Neutrophil (primary cell): ENCODE results near the gene PSMB3.

ENCODE experiments used
- H3K27ac ChIP-seq: fragments of 200-600 bp; sonication (generic); 2 replicates; pipeline ENCODE4 v1.5.1; 2016; ENCODE audit warnings: mild to moderate bottlenecking, moderate library complexity
- H3K27me3 ChIP-seq: fragments of 200-600 bp; sonication (generic); 2 replicates; pipeline ENCODE4 v1.6.0; 2016; ENCODE audit warnings: mild to moderate bottlenecking
- H3K36me3 ChIP-seq: fragments of 200-600 bp; sonication (generic); 2 replicates; pipeline ENCODE4 v1.5.1; 2017
- H3K4me1 ChIP-seq, 2 experiments: fragments of 200-600 bp in 1 of 2; sonication (generic) in 1 of 2; 1 replicate in 1 of 2; 2 replicates in 1 of 2; pipeline versions ENCODE4 v1.5.1 to v1.6.1; 2013 to 2016; ENCODE audit warnings: low read depth in 1 of 2, low read length in 1 of 2, mild to moderate bottlenecking in 1 of 2, moderate library complexity in 1 of 2; ENCODE audit not compliant: control insufficient read depth in 1 of 2, insufficient read depth in 1 of 2
- H3K4me3 ChIP-seq, 2 experiments: fragments of 200-600 bp in 1 of 2; sonication (generic) in 1 of 2; 1 replicate in 1 of 2; 2 replicates in 1 of 2; pipeline ENCODE4 v1.5.1; 2013 to 2016; ENCODE audit warnings: low read depth in 1 of 2, low read length in 1 of 2, mild to moderate bottlenecking in 1 of 2, moderate library complexity in 1 of 2
- H3K9me3 ChIP-seq: fragments of 200-600 bp; sonication (generic); 2 replicates; pipeline ENCODE4 v1.5.1; 2016
- CTCF ChIP-seq: fragments of 200-600 bp; sonication (generic); IDR thresholded peaks from 2 replicates; pipeline ENCODE4 v1.5.1; 2016; ENCODE audit warnings: antibody characterized with exemption

The PSMB3 gene

GRCh38 chr17:38748892-38749222, 3.7 kb upstream of the PSMB3 start:
- H3K27ac ChIP-seq, result no peak overlapping the region
- H3K27me3 ChIP-seq, result peaks cover 81% of the 10 kb centered on the region
- no peak for TF ChIP-seq CTCF
- H3K9me3 ChIP-seq, result no peaks in the 10 kb centered on the region
- peaks cover 7% of the 10 kb centered on the region for H3K36me3 ChIP-seq
- peak overlapping the region; percentile 41 to 64 for H3K4me3 ChIP-seq
- H3K4me1 ChIP-seq, result peaks cover 56 to 66% of the 10 kb centered on the region in 2 experiments

- Histone ChIP-seq H3K27me3 (peaks cover 75% of the 10 kb centered on the region), H3K9me3 (no peaks in the 10 kb centered on the region), H3K4me3 (peak overlapping the region; percentile 41 to 64), H3K36me3 (peaks cover 11% of the 10 kb centered on the region), H3K4me1 (peaks cover 60 to 70% of the 10 kb centered on the region in 2 experiments), H3K27ac (peak overlapping the region; percentile 15)
- TF ChIP-seq CTCF, result no peak
Observed at GRCh38 chr17:38749223-38750043, 3.1 kb upstream of the PSMB3 start.

- no peak overlapping the region for H3K27ac ChIP-seq
- H3K27me3 ChIP-seq, result peaks cover 70% of the 10 kb centered on the region
- H3K4me3 ChIP-seq, result peak overlapping the region; percentile 41 to 64
- H3K36me3 ChIP-seq, result peaks cover 17% of the 10 kb centered on the region
- peaks cover 64 to 70% of the 10 kb centered on the region in 2 experiments for H3K4me1 ChIP-seq
- H3K9me3 ChIP-seq, result no peaks in the 10 kb centered on the region
- no peak for TF ChIP-seq CTCF
Observed at GRCh38 chr17:38750044-38750311, 2.6 kb upstream of the PSMB3 start.

- Histone ChIP-seq H3K4me1 (peaks cover 64 to 70% of the 10 kb centered on the region in 2 experiments), H3K9me3 (no peaks in the 10 kb centered on the region), H3K27ac (no peak overlapping the region), H3K4me3 (peak overlapping the region; percentile 41 to 64), H3K36me3 (peaks cover 20% of the 10 kb centered on the region), H3K27me3 (peaks cover 65% of the 10 kb centered on the region)
- no peak for TF ChIP-seq CTCF
Observed at GRCh38 chr17:38750312-38751121, 2.0 kb upstream of the PSMB3 start.

GRCh38 chr17:38751144-38751807, 1.3 kb upstream of the PSMB3 start:
- no peak for TF ChIP-seq CTCF
- H3K4me3 ChIP-seq, result peak overlapping the region; percentile 91 to 97
- H3K27ac ChIP-seq, result no peak overlapping the region
- peaks cover 64 to 70% of the 10 kb centered on the region in 2 experiments for H3K4me1 ChIP-seq
- H3K9me3 ChIP-seq, result no peaks in the 10 kb centered on the region
- peaks cover 57% of the 10 kb centered on the region for H3K27me3 ChIP-seq
- H3K36me3 ChIP-seq, result peaks cover 28% of the 10 kb centered on the region
